GM21737 (cell line): ENCODE data around the gene LRP1-AS.
"Not testable (repeated sequence)": the region's sequence is repeated elsewhere in the genome, so short reads cannot be mapped to it uniquely, and the experiment has no call there.

Source experiments
- ATAC-seq: cut with Tn5 transposase; IDR thresholded peaks from one replicate; pipeline ENCODE4 v1.9.1; 2021; ENCODE audit warnings: mild to moderate bottlenecking, moderate library complexity; ENCODE audit not compliant: unreplicated experiment

The LRP1-AS gene

GRCh38 chr12:57123813-57124212, 23.6 kb downstream of the LRP1-AS start:
- ATAC-seq: no peak

- ATAC-seq: not testable (repeated sequence)
Observed at GRCh38 chr12:57120718-57121117, 26.7 kb downstream of the LRP1-AS start.

GRCh38 chr12:57119294-57120085, 27.9 kb downstream of the LRP1-AS start:
- ATAC-seq: no peak

GRCh38 chr12:57118711-57119271, 28.6 kb downstream of the LRP1-AS start:
- no peak for ATAC-seq

- no peak for ATAC-seq
Observed at GRCh38 chr12:57116580-57117281, 30.7 kb downstream of the LRP1-AS start.

GRCh38 chr12:57112492-57113294, 34.7 kb downstream of the LRP1-AS start:
- ATAC-seq: no peak

GRCh38 chr12:57111031-57111734, 36.2 kb downstream of the LRP1-AS start, which contains the start of gene STAT6:
STAT6 (minus strand) TSS chr12:57111362; CDS start chr12:57108278, 3,084 bp downstream.
- ATAC-seq: peak; percentile 45

GRCh38 chr12:57110104-57111030, 37.1 kb downstream of the LRP1-AS start:
- ATAC-seq: peak; percentile 34

- no peak for ATAC-seq
Observed at GRCh38 chr12:57109207-57110103, 38.0 kb downstream of the LRP1-AS start.

- no peak for ATAC-seq
Observed at GRCh38 chr12:57107456-57108155, 39.8 kb downstream of the LRP1-AS start.

GRCh38 chr12:57106021-57106708, 41.3 kb downstream of the LRP1-AS start:
- no peak for ATAC-seq

GRCh38 chr12:57105011-57105753, 42.2 kb downstream of the LRP1-AS start:
- no peak for ATAC-seq

- ATAC-seq: no peak
Observed at GRCh38 chr12:57104292-57104910, 43.0 kb downstream of the LRP1-AS start.

GRCh38 chr12:57103856-57104255, 43.6 kb downstream of the LRP1-AS start:
- no peak for ATAC-seq

- ATAC-seq: no peak
Observed at GRCh38 chr12:57101892-57102695, 45.3 kb downstream of the LRP1-AS start.
